ENCODE measurements around the gene NOXA1. TPM values are rescaled to one million over a fixed set of nuclear protein-coding genes. Genes with fewer than 3 reads are reported as not detected.

Gene NOXA1
- total RNA-seq, 1 donor from 2014 or later = 3.2 TPM

GRCh38 chr9:137423514-137424291 lies 510 bp downstream of the NOXA1 start:
- no peak for DNase-seq (ENCODE audit: low spot score)

- DNase-seq (ENCODE audit: low spot score) = no peak
Observed at GRCh38 chr9:137426018-137426681, 3.0 kb downstream of the NOXA1 start.

GRCh38 chr9:137427454-137428310 lies 4.5 kb downstream of the NOXA1 start:
- no peak for DNase-seq (ENCODE audit: low spot score)

GRCh38 chr9:137428311-137428630 lies 5.1 kb downstream of the NOXA1 start:
- DNase-seq (ENCODE audit: low spot score) = no peak

GRCh38 chr9:137428841-137429545 lies 5.8 kb downstream of the NOXA1 start:
- DNase-seq (ENCODE audit: low spot score) = no peak

GRCh38 chr9:137429546-137429890 lies 6.3 kb downstream of the NOXA1 start:
- no peak for DNase-seq (ENCODE audit: low spot score)

- DNase-seq (ENCODE audit: low spot score) = no peak
Observed at GRCh38 chr9:137429974-137430722, 7.0 kb downstream of the NOXA1 start.

GRCh38 chr9:137430723-137431415 lies 7.7 kb downstream of the NOXA1 start:
- no peak for DNase-seq (ENCODE audit: low spot score)

- DNase-seq (ENCODE audit: low spot score) = no peak
Observed at GRCh38 chr9:137431416-137431931, 8.3 kb downstream of the NOXA1 start.

GRCh38 chr9:137432687-137433348 lies 9.6 kb downstream of the NOXA1 start:
- no peak for DNase-seq (ENCODE audit: low spot score)

- DNase-seq (ENCODE audit: low spot score) = no peak
Observed at GRCh38 chr9:137433349-137433915, 10.2 kb downstream of the NOXA1 start.

GRCh38 chr9:137433916-137434431 lies 10.8 kb downstream of the NOXA1 start:
- DNase-seq (ENCODE audit: low spot score) = no peak

GRCh38 chr9:137434498-137435380 lies 11.5 kb downstream of the NOXA1 start:
- DNase-seq (ENCODE audit: low spot score) = no peak

GRCh38 chr9:137435381-137435891 lies 12.2 kb downstream of the NOXA1 start:
- no peak for DNase-seq (ENCODE audit: low spot score)

- no peak for DNase-seq (ENCODE audit: low spot score)
Observed at GRCh38 chr9:137435980-137436760, 13.0 kb downstream of the NOXA1 start.

GRCh38 chr9:137436761-137437600 lies 13.8 kb downstream of the NOXA1 start:
- no peak for DNase-seq (ENCODE audit: low spot score)

Measured in mesenteric fat pad (tissue), 1 donor.